GM19023 (cell line): Measurements from ENCODE around the gene FCGR2B.
"Not testable (repeated sequence)": the region's sequence is repeated elsewhere in the genome, so short reads cannot be mapped to it uniquely, and the experiment has no call there.

Source experiments
- ATAC-seq: cut with Tn5 transposase; IDR thresholded peaks from one replicate; pipeline ENCODE4 v1.9.1; 2021; ENCODE audit warnings: mild to moderate bottlenecking, moderate library complexity; ENCODE audit not compliant: unreplicated experiment

Gene FCGR2B

DNA sequence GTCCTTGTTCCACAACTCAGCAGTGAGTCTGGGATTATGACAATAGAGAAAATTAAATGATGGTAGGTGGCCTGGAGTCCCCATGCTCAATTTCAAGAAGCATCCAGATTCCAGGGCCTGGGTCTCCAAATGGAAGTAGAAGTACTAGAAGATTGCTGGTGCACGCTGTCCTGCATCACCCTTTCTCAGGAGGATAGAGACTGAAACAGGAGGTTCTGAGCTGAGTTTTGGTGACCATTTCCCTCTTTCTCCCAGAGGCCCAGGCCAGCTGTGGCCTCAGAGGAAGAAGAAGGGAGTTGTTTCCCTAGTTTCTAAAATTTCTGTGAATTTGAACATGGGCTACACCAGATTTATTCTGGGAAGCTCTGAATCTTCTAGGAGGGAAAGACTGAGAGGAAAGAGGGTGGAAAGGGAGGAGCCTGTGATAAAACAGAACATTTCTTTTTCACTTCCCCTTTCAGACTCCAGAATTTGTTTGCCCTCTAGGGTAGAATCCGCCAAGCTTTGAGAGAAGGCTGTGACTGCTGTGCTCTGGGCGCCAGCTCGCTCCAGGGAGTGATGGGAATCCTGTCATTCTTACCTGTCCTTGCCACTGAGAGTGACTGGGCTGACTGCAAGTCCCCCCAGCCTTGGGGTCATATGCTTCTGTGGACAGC is at the start of gene FCGR2B:
FCGR2B (plus strand) TSS at position 460 of the 656 bp plus-strand sequence; CDS start at position 559, 99 bp downstream.
- peak; percentile 64 for ATAC-seq

GRCh38 chr1:161616417-161616816 is 46.5 kb upstream of the FCGR2B start:
- not testable (repeated sequence) for ATAC-seq

GRCh38 chr1:161618517-161618916 is 44.4 kb upstream of the FCGR2B start:
- ATAC-seq: not testable (repeated sequence)

GRCh38 chr1:161620399-161620798 is 42.5 kb upstream of the FCGR2B start:
- not testable (repeated sequence) for ATAC-seq

DNA sequence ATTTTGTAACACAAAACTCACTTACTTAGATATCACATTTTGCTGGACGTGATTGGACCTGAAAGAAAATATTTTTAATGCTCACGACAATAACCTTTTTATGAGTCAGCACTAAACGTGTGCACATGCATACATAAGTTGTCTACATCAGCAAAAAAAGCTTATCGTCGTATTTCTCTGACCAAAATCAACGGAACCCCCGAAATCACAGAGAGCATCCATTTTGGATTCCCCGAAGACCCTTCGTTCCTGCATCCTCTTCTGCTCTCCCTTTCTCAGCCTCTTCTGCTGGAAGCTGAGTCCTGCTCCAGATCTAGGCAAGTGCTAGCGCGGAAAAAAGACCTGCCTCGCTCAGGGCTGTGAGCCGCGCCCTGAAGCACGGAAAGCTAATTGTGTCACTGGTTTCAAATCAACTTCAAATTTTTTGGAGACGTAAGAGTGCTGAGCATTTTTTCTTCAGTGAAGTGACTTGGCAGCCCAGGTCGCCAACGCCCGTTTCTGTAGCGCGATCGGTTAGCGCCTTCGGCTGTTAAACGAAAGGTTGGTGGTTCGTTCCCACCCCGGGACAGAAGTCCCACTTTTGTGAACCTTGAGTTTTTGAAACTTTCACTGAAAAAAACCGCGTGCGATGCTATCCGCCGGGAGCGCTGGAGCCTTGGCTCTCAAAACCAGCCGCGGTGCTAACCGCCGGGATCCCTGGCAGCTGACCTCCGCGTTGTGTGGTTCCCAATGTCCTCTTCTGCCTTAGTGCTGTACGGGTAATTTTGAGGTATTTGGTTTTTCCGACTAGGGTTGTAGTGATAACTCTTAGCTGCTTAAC is 41.6 kb upstream of the FCGR2B start:
- not testable (repeated sequence) for ATAC-seq

GRCh38 chr1:161622054-161622453 is 40.9 kb upstream of the FCGR2B start:
- not testable (repeated sequence) for ATAC-seq

DNA sequence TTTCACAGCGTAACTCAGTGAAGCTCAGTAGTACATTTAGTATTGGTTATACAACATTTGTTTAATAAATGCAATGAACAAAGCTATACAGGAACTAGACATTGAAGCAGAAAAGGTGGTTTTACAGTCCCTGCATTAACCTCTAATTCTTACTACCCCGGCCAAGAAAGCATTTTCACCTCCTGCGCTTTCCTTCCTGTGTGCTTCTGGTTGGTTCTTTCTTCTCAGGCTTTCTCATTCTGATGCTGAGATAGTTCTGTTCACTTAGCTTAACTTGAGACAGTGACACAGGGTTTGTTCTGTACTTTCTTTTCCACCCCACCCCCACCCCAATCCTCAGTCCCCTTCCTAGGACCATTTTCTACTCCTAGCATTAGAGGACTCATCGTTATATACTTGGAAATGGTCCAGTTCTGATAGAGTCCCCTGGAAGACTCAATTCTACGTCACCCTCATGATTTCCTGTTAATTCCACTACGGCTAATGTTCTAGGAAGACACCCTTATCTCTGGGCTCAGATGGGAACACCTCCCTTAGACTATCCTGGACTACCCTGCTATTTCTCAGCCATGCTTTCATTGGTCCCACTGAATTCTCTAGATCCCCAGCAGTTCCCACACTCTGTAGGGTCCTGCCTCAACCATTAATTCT is 39.4 kb upstream of the FCGR2B start:
- ATAC-seq: not testable (repeated sequence)

DNA sequence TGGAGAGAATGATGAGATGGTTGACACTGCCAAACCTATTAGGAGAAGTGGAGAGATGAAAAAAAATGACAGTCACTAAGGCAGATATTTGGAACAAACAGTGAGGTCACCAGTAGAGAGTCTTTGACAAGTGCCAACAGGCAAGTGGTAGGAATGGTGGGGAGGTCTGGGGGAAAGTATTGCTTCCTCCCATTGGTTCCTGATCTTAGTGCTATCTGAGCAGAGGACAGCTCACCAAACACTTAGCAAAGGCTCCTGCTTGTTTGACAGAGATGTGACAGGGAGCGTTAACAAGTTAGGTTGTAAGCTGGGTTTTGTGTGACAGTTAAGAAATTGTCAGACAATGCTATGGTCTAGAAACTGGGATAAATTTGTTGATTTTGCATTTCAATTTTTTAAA is 38.3 kb upstream of the FCGR2B start:
- ATAC-seq: not testable (repeated sequence)

GRCh38 chr1:161626445-161627146 is 36.3 kb upstream of the FCGR2B start:
- ATAC-seq: not testable (repeated sequence)

- not testable (repeated sequence) for ATAC-seq
Observed at GRCh38 chr1:161630128-161630742, 32.7 kb upstream of the FCGR2B start.

- ATAC-seq: no peak
Observed at GRCh38 chr1:161631076-161631475, 31.9 kb upstream of the FCGR2B start, which contains the start of gene FCGR3B. Gene FCGR3B, minus strand, starts transcription at chr1:161631176. Its CDS starts 82 bp downstream, at chr1:161631094.

GRCh38 chr1:161634993-161635392 is 27.9 kb upstream of the FCGR2B start:
- ATAC-seq: not testable (repeated sequence)

GRCh38 chr1:161636189-161636782 is 26.7 kb upstream of the FCGR2B start:
- ATAC-seq: not testable (repeated sequence)

GRCh38 chr1:161636976-161637375 is 26.0 kb upstream of the FCGR2B start:
- not testable (repeated sequence) for ATAC-seq

DNA sequence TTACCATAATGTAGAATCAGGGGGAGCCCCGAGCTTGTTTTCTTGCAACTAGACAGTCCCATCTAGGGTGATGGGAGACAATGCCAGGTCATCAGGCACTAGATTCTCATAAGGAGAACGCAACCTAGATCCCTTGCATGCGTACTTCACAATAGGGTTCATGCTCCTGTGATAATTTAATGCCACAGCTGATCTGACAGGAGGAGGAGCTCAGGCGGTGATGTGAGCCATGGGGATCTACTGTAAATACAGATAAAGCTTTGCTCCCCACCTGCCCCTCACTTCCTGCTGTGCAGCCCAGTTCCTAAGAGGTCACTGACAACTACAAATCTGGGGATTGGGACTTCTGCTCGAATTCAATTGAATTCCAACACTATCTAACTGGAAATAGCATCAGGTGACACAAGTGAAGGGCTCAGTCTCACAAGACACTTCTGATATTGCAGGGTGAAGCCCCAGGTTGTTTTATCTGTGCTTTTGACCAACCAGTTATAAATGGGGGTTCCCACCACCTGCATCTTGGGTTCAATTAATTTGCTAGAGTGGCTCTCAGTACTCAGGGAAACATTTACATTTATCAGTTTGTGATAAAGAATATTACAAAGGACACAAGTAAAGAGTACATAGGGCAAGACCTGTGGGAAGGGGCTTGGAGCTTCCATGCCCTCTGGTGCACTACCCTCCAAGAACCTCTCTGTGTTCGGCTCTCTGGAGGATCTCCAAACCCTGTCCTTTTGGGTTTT is 24.5 kb upstream of the FCGR2B start:
- not testable (repeated sequence) for ATAC-seq

DNA sequence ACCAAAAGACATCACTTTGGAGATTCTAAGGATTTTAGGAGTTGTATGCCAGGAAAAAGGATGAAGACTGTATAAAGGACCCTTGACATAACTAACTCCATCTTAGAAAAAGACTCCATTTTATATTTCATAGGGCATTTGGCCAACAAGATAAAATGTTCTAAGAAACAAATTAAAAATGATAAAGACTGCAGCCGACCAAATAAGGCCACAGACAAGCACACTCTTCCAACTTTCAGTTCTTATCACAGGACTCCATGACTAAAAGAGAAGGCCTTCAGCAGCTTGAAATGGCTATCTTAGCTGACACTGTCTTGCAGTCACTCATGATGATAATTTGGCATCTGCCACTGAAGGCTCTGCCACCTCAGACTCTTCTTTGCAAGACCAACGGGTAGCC is 23.7 kb upstream of the FCGR2B start:
- ATAC-seq: not testable (repeated sequence)

- not testable (repeated sequence) for ATAC-seq
Observed at GRCh38 chr1:161642697-161643096, 20.2 kb upstream of the FCGR2B start.

GRCh38 chr1:161643481-161644208 is 19.3 kb upstream of the FCGR2B start:
- not testable (repeated sequence) for ATAC-seq
